Pancreas (tissue), 10 donors: ENCODE data around the gene MVD. TPM values are rescaled to one million over a fixed set of nuclear protein-coding genes. Genes with fewer than 3 reads are reported as not detected.

Experiments
- ATAC-seq, 4 donors: fragments of 200-7000 bp; cut with Tn5 transposase; one replicate each; pipeline versions ENCODE4 v1.8.0 to v1.9.1; 2020; ENCODE audit warnings: mild to moderate bottlenecking in 4 of 4, moderate library complexity in 4 of 4
- DNase-seq, 6 donors: peaks; one replicate each; pipeline ENCODE4 v3.0.0-alpha.2; 2020
- FAIRE-seq: peaks from 2 replicates; lab custom pipeline; 2012; peaks lifted over from hg19 to GRCh38; lab: Jason Lieb, UNC
- H3K27ac ChIP-seq, 4 donors: fragments of 200-600 bp; sonication (generic); 1 replicate in 3 of 4; 2 replicates in 1 of 4; pipeline versions ENCODE4 v1.5.0 to v1.8.0; 2020
- H3K27me3 ChIP-seq, 4 donors: fragments of 200-600 bp; one replicate each; pipeline ENCODE4 v1.8.0; 2021
- H3K36me3 ChIP-seq, 3 donors: fragments of 200-600 bp; sonication (generic) in 1 of 3; one replicate each; pipeline versions ENCODE4 v1.5.0 to v1.8.0; 2020 to 2021
- H3K4me1 ChIP-seq, 3 donors: fragments of 200-600 bp; one replicate each; pipeline ENCODE4 v1.8.0; 2021
- H3K4me3 ChIP-seq, 4 donors: fragments of 200-600 bp; sonication (generic) in 2 of 4; one replicate each; pipeline versions ENCODE4 v1.5.0 to v1.8.0; 2020 to 2021
- H3K9me3 ChIP-seq, 4 donors: fragments of 200-600 bp; one replicate each; pipeline ENCODE4 v1.8.0; 2021
- WGBS, 2 donors: extraction: QIAGEN DNeasy Blood & Tissue Kit; methylation state at CpG; one replicate each; pipeline ENCODE4 v1.1.7; 2013; 5-methylcytosine and 5-hydroxymethylcytosine counted together
- intact Hi-C, 3 donors: fragments of 100-400 bp; cut with DNase I; formaldehyde crosslinking; loops; one replicate each; pipeline versions ENCODE4 v1.11.1 to v1.14.2; 2022
- polyA plus RNA-seq, 2 donors: library from polyadenylated mRNA; stranded (reverse); fragments of 200-250 nt; gene quantifications; one replicate each; pipeline ENCODE4 v1.2.3, GENCODE V29; 2013
- total RNA-seq, 6 donors: library from RNA; stranded (reverse); fragmentation: NEBNext Ultra II Directional in 4 of 6; extraction: Animal tissue kit (Norgen Biotek cat#: 25700) in 4 of 6; gene quantifications; one replicate each; pipeline versions ENCODE4 v1.2.1 to v1.2.4, GENCODE V29; 2021 to 2023
- TF ChIP-seq, protein P1 (sequence below), 4 donors: fragments of 200-600 bp; sonication (generic) in 3 of 4; IDR thresholded peaks; one replicate each; pipeline versions ENCODE4 v1.5.0 to v1.8.0; 2021; ENCODE audit warnings: antibody characterized with exemption in 4 of 4
- donor health status: healthy with polysubstance abuse.
- donor health status: DM: no; HTN: no; CAD: no; lungs with moderate emphysema.
- donor health status: DM: no; HTN: no; CAD: no.
- donor health status: control.
- donor health status: control.
- donor health status: Bipolar disorder and iron deficiency.
- donor health status: DM: yes; HTN: yes; CAD: no.
- donor health status: DM: no; HTN: no; CAD: no.
- donor health status: DM: no; HTN: no; CAD: no.
- donor health status: DM: yes; HTN: yes; CAD: no.

The MVD gene
- total and polyA plus RNA-seq, 8 donors = 12.7 to 46.6 (median 17.5) TPM

DNA sequence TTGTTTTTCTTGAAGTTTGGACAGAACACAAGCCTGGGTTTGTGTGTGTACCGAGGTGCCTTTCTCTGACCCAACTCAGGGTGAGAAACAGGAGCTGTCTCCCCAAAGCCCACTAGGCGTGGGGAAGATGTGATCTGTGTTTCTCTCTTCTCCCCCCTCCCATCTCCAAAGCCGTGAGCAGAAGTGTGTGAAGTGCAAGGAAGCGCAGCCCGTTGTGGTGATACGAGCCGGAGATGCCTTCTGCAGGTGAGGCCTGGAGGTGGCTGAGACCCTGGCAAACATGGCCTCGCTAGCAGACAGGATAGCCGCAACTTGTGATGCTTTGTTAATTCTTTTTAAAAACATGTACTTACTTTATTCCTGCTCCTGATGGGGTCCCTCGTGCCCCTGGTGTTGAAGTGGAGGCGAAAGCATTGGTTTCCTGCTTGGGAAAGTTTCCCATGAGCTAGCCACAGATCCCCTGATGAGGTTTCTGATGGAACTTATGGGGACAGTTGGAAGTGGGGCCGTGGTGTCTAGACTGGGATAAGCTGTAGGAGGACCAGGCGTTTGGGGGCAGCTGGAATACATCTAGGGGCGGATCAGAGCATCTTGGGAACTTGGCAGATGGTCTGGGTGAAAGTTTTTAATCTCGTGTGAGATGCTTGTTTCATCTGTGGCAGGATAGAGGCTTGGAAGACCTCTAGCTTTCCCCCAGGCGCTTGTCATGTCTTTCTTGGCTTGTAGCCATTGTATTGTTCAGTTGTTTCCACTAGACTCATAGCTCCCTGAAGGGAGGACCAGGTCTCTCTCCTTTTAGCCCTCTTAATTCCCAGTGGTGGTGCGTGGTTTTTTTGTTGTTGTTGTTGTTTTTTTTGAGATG is 44.3 kb upstream of the MVD start:
- no peaks in the 10 kb centered on the region for H3K9me3 ChIP-seq
- H3K4me3 ChIP-seq = peak overlapping the region; percentile 93 to 100 (median 100)
- DNase-seq (no peak), ATAC-seq (no peak), FAIRE-seq (no peak)
- H3K4me1 ChIP-seq = peaks cover 0 to 15% (median 4%) of the 10 kb centered on the region in 3 donors
- intact Hi-C loops = no loop called here
- 21 to 30% methylated on average over 17 of the region's 17 CpGs for WGBS, 2 donors
- peak overlapping the region in 3 of 4 donors; percentile 62 to 72 (median 64) for H3K27ac ChIP-seq
- TF ChIP-seq, protein P1, sequence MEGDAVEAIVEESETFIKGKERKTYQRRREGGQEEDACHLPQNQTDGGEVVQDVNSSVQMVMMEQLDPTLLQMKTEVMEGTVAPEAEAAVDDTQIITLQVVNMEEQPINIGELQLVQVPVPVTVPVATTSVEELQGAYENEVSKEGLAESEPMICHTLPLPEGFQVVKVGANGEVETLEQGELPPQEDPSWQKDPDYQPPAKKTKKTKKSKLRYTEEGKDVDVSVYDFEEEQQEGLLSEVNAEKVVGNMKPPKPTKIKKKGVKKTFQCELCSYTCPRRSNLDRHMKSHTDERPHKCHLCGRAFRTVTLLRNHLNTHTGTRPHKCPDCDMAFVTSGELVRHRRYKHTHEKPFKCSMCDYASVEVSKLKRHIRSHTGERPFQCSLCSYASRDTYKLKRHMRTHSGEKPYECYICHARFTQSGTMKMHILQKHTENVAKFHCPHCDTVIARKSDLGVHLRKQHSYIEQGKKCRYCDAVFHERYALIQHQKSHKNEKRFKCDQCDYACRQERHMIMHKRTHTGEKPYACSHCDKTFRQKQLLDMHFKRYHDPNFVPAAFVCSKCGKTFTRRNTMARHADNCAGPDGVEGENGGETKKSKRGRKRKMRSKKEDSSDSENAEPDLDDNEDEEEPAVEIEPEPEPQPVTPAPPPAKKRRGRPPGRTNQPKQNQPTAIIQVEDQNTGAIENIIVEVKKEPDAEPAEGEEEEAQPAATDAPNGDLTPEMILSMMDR (IDR thresholded peaks at IDR 0.05) = no peak
- no peaks in the 10 kb centered on the region for H3K36me3 ChIP-seq
- H3K27me3 ChIP-seq = no peaks in the 10 kb centered on the region

DNA sequence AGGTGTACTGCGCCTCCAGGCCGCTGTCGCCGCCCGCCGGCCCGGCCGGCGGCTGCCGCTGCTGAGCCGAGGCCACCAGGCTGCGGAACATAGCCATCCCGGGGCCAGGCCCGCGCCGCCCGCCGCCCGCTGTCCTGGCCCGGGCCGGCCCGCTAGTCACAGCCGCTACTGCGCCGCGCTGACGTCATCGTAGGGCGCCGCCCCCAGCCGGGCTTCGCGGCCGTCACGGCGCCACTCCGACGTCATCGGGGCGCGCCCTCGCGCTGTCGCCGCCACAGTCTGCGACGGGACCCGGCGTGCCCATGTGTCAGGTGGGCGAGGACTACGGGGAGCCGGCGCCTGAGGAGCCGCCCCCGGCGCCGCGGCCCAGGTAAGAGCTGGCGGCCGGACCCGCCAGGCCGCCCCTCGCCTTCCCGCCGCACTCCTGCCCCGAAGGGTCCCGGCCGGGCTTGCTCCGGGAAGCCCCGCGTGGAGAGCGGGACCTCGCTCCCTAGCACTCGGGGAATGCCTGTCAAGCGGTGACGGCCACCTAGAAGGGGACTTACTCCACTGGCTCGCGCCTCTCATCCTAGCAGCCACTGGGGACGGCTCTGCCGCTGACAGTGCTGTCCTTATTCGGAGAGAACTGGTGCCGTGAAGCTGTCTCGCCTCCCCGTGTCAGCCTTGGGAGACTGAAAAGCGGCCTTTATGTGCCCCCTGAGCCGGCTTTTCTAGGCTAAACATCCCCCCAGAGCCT is 43.5 kb upstream of the MVD start, which contains the start of the genes CTU2 and RNF166:
CTU2 (plus strand) TSS at position 275 of the 736 bp plus-strand sequence; CDS start at position 303, 28 bp downstream.
RNF166 (minus strand) TSS at position 180 of the 736 bp plus-strand sequence; CDS start at position 97, 83 bp downstream.
- peak within 1 kb of the TSS; percentile 93 to 100 (median 100) for H3K4me3 ChIP-seq
- peaks cover 0 to 15% (median 4%) of the 10 kb centered on the region in 3 donors for H3K4me1 ChIP-seq
- H3K36me3 ChIP-seq = no peaks in the 10 kb centered on the region
- intact Hi-C loops = no loop called here
- DNase-seq (peak; percentile 87 to 98 (median 92)), FAIRE-seq (no peak), ATAC-seq (peak; percentile 85 to 97 (median 92))
- 0% methylated on average over 40 to 86 of the region's 86 CpGs for WGBS, 2 donors
- H3K27me3 ChIP-seq = no peaks in the 10 kb centered on the region
- TF ChIP-seq, protein P1 (IDR thresholded peaks at IDR 0.05) = no peak
- peak within 1 kb of the TSS; percentile 62 to 73 (median 68) for H3K27ac ChIP-seq
- H3K9me3 ChIP-seq = no peaks in the 10 kb centered on the region

DNA sequence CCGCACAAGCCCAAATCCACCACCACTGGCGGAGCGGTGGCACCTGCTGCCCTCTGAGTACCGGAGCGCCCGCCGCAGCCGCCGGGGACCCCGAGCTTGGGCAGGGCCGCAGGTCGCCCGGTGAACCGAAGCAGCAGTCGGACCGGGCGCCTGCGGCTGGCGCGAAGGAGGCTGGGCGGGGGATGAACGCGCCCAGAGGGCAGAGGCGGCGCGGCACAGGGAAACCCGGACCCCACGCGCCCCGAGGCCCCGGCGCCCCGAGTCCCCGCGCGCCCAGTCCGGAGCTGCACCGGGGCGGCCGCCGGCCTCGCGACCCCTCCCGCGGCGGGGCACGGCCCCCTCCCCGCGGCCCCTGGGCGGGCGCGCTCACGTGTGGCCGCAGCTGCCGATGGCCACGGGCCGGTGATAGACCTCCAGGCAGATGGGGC is 42.9 kb upstream of the MVD start:
- H3K36me3 ChIP-seq = no peaks in the 10 kb centered on the region
- peak overlapping the region; percentile 93 to 100 (median 100) for H3K4me3 ChIP-seq
- H3K27ac ChIP-seq = peak overlapping the region; percentile 62 to 73 (median 68)
- TF ChIP-seq, protein P1 (IDR thresholded peaks at IDR 0.05) = no peak
- H3K9me3 ChIP-seq = no peaks in the 10 kb centered on the region
- peak in 2 of 6 donors; percentile 43 to 76 for DNase-seq
- 0 to 1% methylated on average over 28 to 57 of the region's 57 CpGs for WGBS, 2 donors
- no peak for FAIRE-seq
- ATAC-seq = peak in 3 of 4 donors; percentile 5 to 28 (median 7)
- intact Hi-C loops = no loop called here
- no peaks in the 10 kb centered on the region for H3K27me3 ChIP-seq
- H3K4me1 ChIP-seq = peaks cover 0 to 15% (median 4%) of the 10 kb centered on the region in 3 donors

DNA sequence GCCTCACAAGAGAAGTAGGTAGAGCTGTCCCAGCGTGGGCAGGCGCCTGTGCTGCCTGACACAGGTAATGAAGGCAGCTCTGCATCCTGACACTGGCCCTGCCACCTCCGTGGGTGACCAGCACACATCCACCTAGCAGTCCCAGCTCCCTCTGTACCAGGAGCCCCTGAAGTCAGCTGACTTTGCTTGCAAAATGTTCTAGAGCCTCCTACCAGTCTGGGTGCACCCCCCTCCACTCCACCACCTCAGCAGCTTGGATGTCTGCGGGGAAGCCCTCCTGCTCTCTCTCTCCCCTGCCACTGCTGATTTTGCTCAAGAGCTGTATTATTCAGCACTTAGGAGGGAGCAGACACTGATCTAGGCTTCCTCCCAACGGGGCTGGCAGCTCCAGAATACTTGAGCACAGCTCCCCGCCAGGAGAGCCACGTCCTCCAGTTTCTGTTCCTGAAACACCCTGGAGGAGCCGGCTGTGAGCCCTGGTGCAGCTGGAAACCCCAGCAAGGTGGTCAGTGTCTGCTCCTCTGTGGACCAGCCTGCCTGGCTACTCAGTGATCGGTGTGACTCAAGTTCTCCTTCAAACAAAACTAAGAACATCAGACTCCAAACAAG is 42.3 kb upstream of the MVD start:
- no peak for FAIRE-seq
- H3K4me3 ChIP-seq = peak overlapping the region; percentile 93 to 100 (median 100)
- H3K27me3 ChIP-seq = no peaks in the 10 kb centered on the region
- TF ChIP-seq, protein P1 (IDR thresholded peaks at IDR 0.05) = no peak
- ATAC-seq = peak in 1 of 4 donors; percentile 4
- peaks cover 0 to 15% (median 4%) of the 10 kb centered on the region in 3 donors for H3K4me1 ChIP-seq
- peak in 2 of 6 donors; percentile 35 to 55 for DNase-seq
- no peaks in the 10 kb centered on the region for H3K9me3 ChIP-seq
- 19% methylated on average over 9 of the region's 9 CpGs for WGBS, 2 donors
- H3K36me3 ChIP-seq = no peaks in the 10 kb centered on the region
- intact Hi-C loops = no loop called here
- peak overlapping the region in 3 of 4 donors; percentile 61 to 73 (median 72) for H3K27ac ChIP-seq
